K562 (cell line): ENCODE measurements around the gene ZBTB16. TPM values are rescaled to one million over a fixed set of nuclear protein-coding genes. Genes with fewer than 3 reads are reported as not detected.

Experiments used
- CBX5 ChIP-seq: IDR thresholded peaks from 2 replicates; pipeline ENCODE4 v1.6.1; 2014; ENCODE audit warnings: low read depth, borderline replicate concordance
- CBX8 ChIP-seq: fragments of 200-600 bp; sonication (generic); IDR thresholded peaks from 2 replicates; pipeline ENCODE4 v1.6.1; 2012; ENCODE audit warnings: borderline replicate concordance, mixed run types, low read depth, mild to moderate bottlenecking, moderate library complexity, mixed read lengths, low read length, control low read depth, inconsistent platforms; ENCODE audit not compliant: poor library complexity, severe bottlenecking; ENCODE audit errors: extremely low read depth
- GTF2F1 ChIP-seq: IDR thresholded peaks from 2 replicates; pipeline ENCODE4 v1.6.1; 2011; ENCODE audit warnings: low read depth, low read length, improper control_type of control experiment
- JUND ChIP-seq, 2 experiments: IDR thresholded peaks; 2 replicates in 1 of 2; 3 replicates in 1 of 2; pipeline ENCODE4 v1.6.1; 2011; ENCODE audit warnings: borderline replicate concordance in 2 of 2, low read depth in 2 of 2, low read length in 2 of 2, improper control_type of control experiment in 1 of 2, missing biosample characterization in 1 of 2, missing genetic modification characterization in 1 of 2, missing genetic modification reagents in 1 of 2
- KDM5B ChIP-seq: fragments of 200-600 bp; sonication (generic); IDR thresholded peaks from 2 replicates; pipeline ENCODE4 v1.6.1; 2012; ENCODE audit warnings: low read depth, mild to moderate bottlenecking, moderate library complexity, low read length, control low read depth, inconsistent platforms; ENCODE audit not compliant: insufficient replicate concordance
- NR2C2 ChIP-seq, 2 experiments: fragments of 200-800 bp in 1 of 2; sonication (Bioruptor generic) in 1 of 2; sonication (generic) in 1 of 2; formaldehyde crosslinking in 1 of 2; IDR thresholded peaks; 2 replicates each; pipeline versions ENCODE4 v1.6.1 to v1.8.0; 2016 to 2022; ENCODE audit warnings: mild to moderate bottlenecking in 1 of 2, missing compliant biosample characterization in 1 of 2, missing genetic modification characterization in 1 of 2, missing genetic modification reagents in 1 of 2
- RBM15 ChIP-seq: fragments of 200-400 bp; formaldehyde crosslinking; IDR thresholded peaks from 2 replicates; pipeline ENCODE4 v1.6.1; 2018; ENCODE audit warnings: mild to moderate bottlenecking, low read length, moderate library complexity; ENCODE audit not compliant: insufficient read depth
- STAG1 ChIP-seq: sonication (generic); formaldehyde crosslinking; IDR thresholded peaks from 2 replicates; pipeline ENCODE4 v1.5.0; 2020; ENCODE audit warnings: missing genetic modification reagents, borderline replicate concordance
- TFAM ChIP-seq: fragments of 250-450 bp; sonication (Bioruptor Pico); conservative IDR thresholded peaks from 2 replicates; pipeline ENCODE4 v1.5.0; 2021; ENCODE audit warnings: mild to moderate bottlenecking, moderate library complexity
- ZNF24 ChIP-seq: fragments of 450-650 bp; IDR thresholded peaks from 2 replicates; pipeline ENCODE4 v1.6.1; 2016
- polyA plus RNA-seq, 8 experiments: library from polyadenylated mRNA; depleted of rRNA in 4 of 8; stranded (reverse) in 5 of 8; unstranded in 3 of 8; fragments of >200 nt; fragmentation: Nextera tagmentation in 2 of 8; fragmentation: Illumina TruSeq in 1 of 8; extraction: Ambion mirVana in 2 of 8; extraction: Trizol in 1 of 8; gene quantifications; 2 replicates each; pipeline versions ENCODE4 v1.2.1 to v1.2.3, GENCODE V29; 2011 to 2014; ENCODE audit warnings: inconsistent platforms in 1 of 8, missing spikeins in 1 of 8
- total RNA-seq, 7 experiments: library from RNA; depleted of rRNA in 6 of 7; stranded (reverse); fragments of >200 nt in 6 of 7; fragmentation: Illumina TruSeq in 2 of 7; extraction: Trizol in 2 of 7; gene quantifications; 2 replicates each; pipeline versions ENCODE4 v1.2.1 to v1.2.3, GENCODE V29; 2011 to 2021; ENCODE audit warnings: low replicate concordance in 1 of 7
- TF ChIP-seq, protein P1 (sequence below), 2 experiments: fragments of 450-650 bp; formaldehyde crosslinking in 1 of 2; IDR thresholded peaks; 2 replicates each; pipeline versions ENCODE4 v1.4.0 to v1.6.1; 2014 to 2020; ENCODE audit warnings: mild to moderate bottlenecking in 2 of 2, borderline replicate concordance in 1 of 2, low read depth in 1 of 2
- TF ChIP-seq, protein P2 (sequence below): fragments of 250-450 bp; sonication (Bioruptor Pico); IDR thresholded peaks from 2 replicates; pipeline ENCODE4 v1.4.0; 2020; ENCODE audit warnings: mild to moderate bottlenecking, moderate library complexity, borderline replicate concordance

Gene ZBTB16
- total and polyA plus RNA-seq, 9 of the 15 experiments (the other 6 are each of a cell fraction or from before 2014, with no cell fraction given): 0.06 to 0.40 (median 0.24) TPM; not detected in 4

DNA sequence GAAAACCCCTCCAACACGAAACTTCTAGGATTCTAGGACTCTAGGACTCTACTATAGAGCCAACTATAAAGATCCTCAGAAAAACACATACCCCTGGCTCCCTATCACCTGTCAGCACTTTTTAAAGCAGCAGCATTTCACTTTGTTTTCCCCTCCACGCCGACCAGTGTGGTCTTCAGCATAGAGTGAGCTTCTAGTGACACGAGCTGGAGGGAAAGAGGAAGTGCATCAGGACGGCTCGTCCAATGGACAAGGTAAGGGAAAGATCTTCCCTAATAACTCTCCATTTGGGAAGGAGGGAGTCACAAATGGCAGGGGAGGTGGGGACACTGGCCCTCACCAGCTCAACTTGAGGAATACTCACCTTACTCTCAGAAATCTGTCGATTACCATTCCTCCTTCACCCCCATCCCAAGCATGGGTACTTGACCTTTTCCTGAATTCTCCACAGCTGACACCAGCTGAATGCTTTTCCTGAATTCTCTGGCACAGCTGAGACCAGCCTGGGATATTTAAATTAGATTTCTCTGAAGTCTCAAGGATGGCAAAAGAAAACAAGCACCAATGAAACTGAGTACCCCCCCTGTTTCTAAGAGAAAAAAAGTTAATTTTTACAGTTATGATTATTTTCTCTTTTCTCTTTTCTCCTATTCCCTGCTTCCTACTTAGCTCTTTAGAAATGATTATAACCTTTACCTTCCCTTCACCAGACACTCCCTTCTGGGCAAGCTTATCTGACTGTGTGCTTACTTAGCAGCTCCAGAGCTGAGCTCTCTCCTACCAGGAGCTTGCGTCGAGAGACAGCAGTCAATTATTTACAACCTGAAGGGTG lies 203.4 kb downstream of the ZBTB16 start (continued):
- TF ChIP-seq, protein P1, sequence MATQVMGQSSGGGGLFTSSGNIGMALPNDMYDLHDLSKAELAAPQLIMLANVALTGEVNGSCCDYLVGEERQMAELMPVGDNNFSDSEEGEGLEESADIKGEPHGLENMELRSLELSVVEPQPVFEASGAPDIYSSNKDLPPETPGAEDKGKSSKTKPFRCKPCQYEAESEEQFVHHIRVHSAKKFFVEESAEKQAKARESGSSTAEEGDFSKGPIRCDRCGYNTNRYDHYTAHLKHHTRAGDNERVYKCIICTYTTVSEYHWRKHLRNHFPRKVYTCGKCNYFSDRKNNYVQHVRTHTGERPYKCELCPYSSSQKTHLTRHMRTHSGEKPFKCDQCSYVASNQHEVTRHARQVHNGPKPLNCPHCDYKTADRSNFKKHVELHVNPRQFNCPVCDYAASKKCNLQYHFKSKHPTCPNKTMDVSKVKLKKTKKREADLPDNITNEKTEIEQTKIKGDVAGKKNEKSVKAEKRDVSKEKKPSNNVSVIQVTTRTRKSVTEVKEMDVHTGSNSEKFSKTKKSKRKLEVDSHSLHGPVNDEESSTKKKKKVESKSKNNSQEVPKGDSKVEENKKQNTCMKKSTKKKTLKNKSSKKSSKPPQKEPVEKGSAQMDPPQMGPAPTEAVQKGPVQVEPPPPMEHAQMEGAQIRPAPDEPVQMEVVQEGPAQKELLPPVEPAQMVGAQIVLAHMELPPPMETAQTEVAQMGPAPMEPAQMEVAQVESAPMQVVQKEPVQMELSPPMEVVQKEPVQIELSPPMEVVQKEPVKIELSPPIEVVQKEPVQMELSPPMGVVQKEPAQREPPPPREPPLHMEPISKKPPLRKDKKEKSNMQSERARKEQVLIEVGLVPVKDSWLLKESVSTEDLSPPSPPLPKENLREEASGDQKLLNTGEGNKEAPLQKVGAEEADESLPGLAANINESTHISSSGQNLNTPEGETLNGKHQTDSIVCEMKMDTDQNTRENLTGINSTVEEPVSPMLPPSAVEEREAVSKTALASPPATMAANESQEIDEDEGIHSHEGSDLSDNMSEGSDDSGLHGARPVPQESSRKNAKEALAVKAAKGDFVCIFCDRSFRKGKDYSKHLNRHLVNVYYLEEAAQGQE (IDR thresholded peaks at IDR 0.05; ENCODE audit: borderline replicate concordance): peak; percentile 64; the same call in 1 of the 2 replicates
- TF ChIP-seq, protein P1 (CRISPR knock-in tag; IDR thresholded peaks at IDR 0.05; ENCODE audit: low read depth): no peak
- no peak for TF ChIP-seq RBM15
- TF ChIP-seq TFAM: no peak
- no peak for TF ChIP-seq GTF2F1
- no peak for TF ChIP-seq CBX8
- no peak for TF ChIP-seq NR2C2 (CRISPR knock-in tag; IDR thresholded peaks at IDR 0.05)
- no peak for TF ChIP-seq NR2C2 (tag; IDR thresholded peaks at IDR 0.05)
- no peak for TF ChIP-seq ZNF24
- TF ChIP-seq JUND (IDR thresholded peaks at IDR 0.05; ENCODE audit: borderline replicate concordance, low read depth, low read length): no peak
- no peak for TF ChIP-seq JUND (tag; IDR thresholded peaks at IDR 0.05; ENCODE audit: borderline replicate concordance, low read depth, low read length)
- no peak for TF ChIP-seq CBX5
- TF ChIP-seq, protein P2, sequence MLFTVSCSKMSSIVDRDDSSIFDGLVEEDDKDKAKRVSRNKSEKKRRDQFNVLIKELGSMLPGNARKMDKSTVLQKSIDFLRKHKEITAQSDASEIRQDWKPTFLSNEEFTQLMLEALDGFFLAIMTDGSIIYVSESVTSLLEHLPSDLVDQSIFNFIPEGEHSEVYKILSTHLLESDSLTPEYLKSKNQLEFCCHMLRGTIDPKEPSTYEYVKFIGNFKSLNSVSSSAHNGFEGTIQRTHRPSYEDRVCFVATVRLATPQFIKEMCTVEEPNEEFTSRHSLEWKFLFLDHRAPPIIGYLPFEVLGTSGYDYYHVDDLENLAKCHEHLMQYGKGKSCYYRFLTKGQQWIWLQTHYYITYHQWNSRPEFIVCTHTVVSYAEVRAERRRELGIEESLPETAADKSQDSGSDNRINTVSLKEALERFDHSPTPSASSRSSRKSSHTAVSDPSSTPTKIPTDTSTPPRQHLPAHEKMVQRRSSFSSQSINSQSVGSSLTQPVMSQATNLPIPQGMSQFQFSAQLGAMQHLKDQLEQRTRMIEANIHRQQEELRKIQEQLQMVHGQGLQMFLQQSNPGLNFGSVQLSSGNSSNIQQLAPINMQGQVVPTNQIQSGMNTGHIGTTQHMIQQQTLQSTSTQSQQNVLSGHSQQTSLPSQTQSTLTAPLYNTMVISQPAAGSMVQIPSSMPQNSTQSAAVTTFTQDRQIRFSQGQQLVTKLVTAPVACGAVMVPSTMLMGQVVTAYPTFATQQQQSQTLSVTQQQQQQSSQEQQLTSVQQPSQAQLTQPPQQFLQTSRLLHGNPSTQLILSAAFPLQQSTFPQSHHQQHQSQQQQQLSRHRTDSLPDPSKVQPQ (CRISPR knock-in tag): no peak
- peak; percentile 96; the same call in 1 of the 2 replicates for TF ChIP-seq STAG1 (CRISPR knock-in tag)
- no peak for TF ChIP-seq KDM5B
